HG03103 (cell line): ENCODE results near the gene XPR1.

Experiments
- ATAC-seq: cut with Tn5 transposase; IDR thresholded peaks from one replicate; pipeline ENCODE4 v1.9.1; 2021; ENCODE audit warnings: low read depth; ENCODE audit not compliant: unreplicated experiment

The XPR1 gene

GRCh38 chr1:180924939-180925338, 293.1 kb downstream of the XPR1 start:
- no peak for ATAC-seq

GRCh38 chr1:180925471-180926051, 293.7 kb downstream of the XPR1 start:
- no peak for ATAC-seq

- no peak for ATAC-seq
Measured at GRCh38 chr1:180926164-180926981, 294.6 kb downstream of the XPR1 start.

- no peak for ATAC-seq
Measured at GRCh38 chr1:180927348-180927747, 295.5 kb downstream of the XPR1 start.

- no peak for ATAC-seq
Measured at GRCh38 chr1:180927841-180928240, 296.0 kb downstream of the XPR1 start.

GRCh38 chr1:180928331-180929230, 296.8 kb downstream of the XPR1 start:
- ATAC-seq: no peak

GRCh38 chr1:180929389-180929788, 297.6 kb downstream of the XPR1 start:
- no peak for ATAC-seq

GRCh38 chr1:180930687-180931086, 298.9 kb downstream of the XPR1 start:
- ATAC-seq: no peak

- no peak for ATAC-seq
Measured at GRCh38 chr1:180931529-180931928, 299.7 kb downstream of the XPR1 start.

GRCh38 chr1:180932378-180932777, 300.6 kb downstream of the XPR1 start:
- no peak for ATAC-seq

- ATAC-seq: no peak
Measured at GRCh38 chr1:180933141-180933540, 301.3 kb downstream of the XPR1 start.

- no peak for ATAC-seq
Measured at GRCh38 chr1:180934563-180934962, 302.7 kb downstream of the XPR1 start.

- ATAC-seq: no peak
Measured at GRCh38 chr1:180935326-180936109, 303.7 kb downstream of the XPR1 start.

- ATAC-seq: no peak
Measured at GRCh38 chr1:180936110-180937011, 304.5 kb downstream of the XPR1 start.

- ATAC-seq: no peak
Measured at GRCh38 chr1:180937012-180937372, 305.2 kb downstream of the XPR1 start.

GRCh38 chr1:180937624-180938225, 305.9 kb downstream of the XPR1 start:
- no peak for ATAC-seq

GRCh38 chr1:180939073-180939710, 307.4 kb downstream of the XPR1 start:
- ATAC-seq: no peak

- ATAC-seq: no peak
Measured at GRCh38 chr1:180939711-180940103, 307.9 kb downstream of the XPR1 start.
